WTC11 (cell line): ENCODE data around the gene RAB33A. TPM values are rescaled to one million over a fixed set of nuclear protein-coding genes. Genes with fewer than 3 reads are reported as not detected.

Experiments
- ATAC-seq: fragments of 200-7000 bp; cut with Tn5 transposase; 2 replicates; pipeline ENCODE4 v1.10.0; 2021; ENCODE audit warnings: mild to moderate bottlenecking, moderate library complexity
- CTCF ChIA-PET: fragments of 300-600 bp; sonication (Branson Sonifier 250); formaldehyde crosslinking; loops from one replicate; lab custom pipeline; 2021; ENCODE audit warnings: antibody characterized with exemption; lab: Charles Lee
- POLR2A ChIA-PET: fragments of 350-600 bp; sonication (Branson Sonifier 250); formaldehyde crosslinking; loops from one replicate; lab custom pipeline; 2021; ENCODE audit warnings: antibody characterized with exemption; lab: Charles Lee
- DNase-seq: peaks from one replicate; pipeline ENCODE4 v3.0.0; 2021; ENCODE audit warnings: low spot score
- H3K27ac Mint-ChIP-seq: 2 replicates; pipeline ENCODE4 v1.8.0; 2021; ENCODE audit warnings: mixed read lengths
- H3K27me3 Mint-ChIP-seq: 2 replicates; pipeline ENCODE4 v1.8.0; 2021; ENCODE audit warnings: low read depth, mild to moderate bottlenecking, moderate library complexity, mixed read lengths
- H3K36me3 Mint-ChIP-seq: 2 replicates; pipeline ENCODE4 v1.8.0; 2021; ENCODE audit warnings: mixed read lengths
- H3K4me1 Mint-ChIP-seq: 2 replicates; pipeline ENCODE4 v1.8.0; 2022; ENCODE audit warnings: mixed read lengths
- H3K4me3 Mint-ChIP-seq: 2 replicates; pipeline ENCODE4 v1.8.0; 2021; ENCODE audit warnings: mild to moderate bottlenecking, moderate library complexity, mixed read lengths
- H3K9me3 Mint-ChIP-seq: 2 replicates; pipeline ENCODE4 v1.8.0; 2021; ENCODE audit warnings: mixed read lengths
- ATF1 ChIP-seq: sonication (generic); formaldehyde crosslinking; IDR thresholded peaks from 2 replicates; pipeline ENCODE4 v1.8.1; 2023; ENCODE audit warnings: mild to moderate bottlenecking, moderate library complexity, missing genetic modification reagents
- ATF3 ChIP-seq: sonication (generic); formaldehyde crosslinking; conservative IDR thresholded peaks from 2 replicates; pipeline ENCODE4 v1.8.1; 2022; ENCODE audit warnings: mild to moderate bottlenecking, missing genetic modification reagents
- ATF6 ChIP-seq: sonication (generic); formaldehyde crosslinking; IDR thresholded peaks from 2 replicates; pipeline ENCODE4 v1.8.1; 2023; ENCODE audit warnings: mild to moderate bottlenecking, missing genetic modification reagents
- CREM ChIP-seq: sonication (generic); formaldehyde crosslinking; IDR thresholded peaks from 2 replicates; pipeline ENCODE4 v1.8.1; 2022; ENCODE audit warnings: mild to moderate bottlenecking, missing genetic modification reagents, moderate library complexity
- E2F1 ChIP-seq: sonication (generic); formaldehyde crosslinking; IDR thresholded peaks from 2 replicates; pipeline ENCODE4 v1.8.0; 2022; ENCODE audit warnings: mild to moderate bottlenecking, missing genetic modification reagents
- FOXJ3 ChIP-seq: sonication (generic); formaldehyde crosslinking; IDR thresholded peaks from 2 replicates; pipeline ENCODE4 v1.9.0; 2021; ENCODE audit warnings: missing genetic modification reagents, mild to moderate bottlenecking, borderline replicate concordance
- GABPB1 ChIP-seq: sonication (generic); formaldehyde crosslinking; IDR thresholded peaks from 2 replicates; pipeline ENCODE4 v1.8.1; 2023; ENCODE audit warnings: mild to moderate bottlenecking, missing genetic modification reagents
- KAT7 ChIP-seq: sonication (generic); formaldehyde crosslinking; IDR thresholded peaks from 2 replicates; pipeline ENCODE4 v1.8.1; 2023; ENCODE audit warnings: missing genetic modification reagents, mild to moderate bottlenecking, borderline replicate concordance
- NFATC4 ChIP-seq: fragments of 250-450 bp; sonication (Bioruptor Pico); IDR thresholded peaks from 2 replicates; pipeline ENCODE4 v1.9.0; 2021; ENCODE audit warnings: mild to moderate bottlenecking
- NFE2L1 ChIP-seq: sonication (generic); formaldehyde crosslinking; IDR thresholded peaks from 2 replicates; pipeline ENCODE4 v1.8.1; 2023; ENCODE audit warnings: missing genetic modification reagents
- RELA ChIP-seq: sonication (generic); formaldehyde crosslinking; IDR thresholded peaks from 2 replicates; pipeline ENCODE4 v1.8.1; 2022; ENCODE audit warnings: missing genetic modification reagents, mild to moderate bottlenecking, borderline replicate concordance
- TP53 ChIP-seq: sonication (generic); formaldehyde crosslinking; IDR thresholded peaks from 2 replicates; pipeline ENCODE4 v1.8.1; 2023; ENCODE audit warnings: mild to moderate bottlenecking, missing genetic modification reagents
- ZMAT4 ChIP-seq: fragments of 250-450 bp; sonication (Bioruptor Pico); IDR thresholded peaks from 2 replicates; pipeline ENCODE4 v1.9.0; 2021; ENCODE audit warnings: mild to moderate bottlenecking
- ZNF219 ChIP-seq: sonication (generic); formaldehyde crosslinking; IDR thresholded peaks from 2 replicates; pipeline ENCODE4 v1.8.0; 2023; ENCODE audit warnings: missing genetic modification reagents, mild to moderate bottlenecking, borderline replicate concordance
- ZNF532 ChIP-seq: fragments of 250-450 bp; sonication (Bioruptor Pico); IDR thresholded peaks from 2 replicates; pipeline ENCODE4 v1.9.0; 2021; ENCODE audit warnings: mild to moderate bottlenecking, borderline replicate concordance
- total RNA-seq: library from RNA; stranded (reverse); gene quantifications from 3 replicates; pipeline ENCODE4 v1.2.3, GENCODE V29; 2021
- TF ChIP-seq, protein P1 (sequence below): sonication (generic); formaldehyde crosslinking; conservative IDR thresholded peaks from 2 replicates; pipeline ENCODE4 v1.8.1; 2023; ENCODE audit warnings: mild to moderate bottlenecking, low read depth, missing genetic modification reagents, moderate library complexity
- TF ChIP-seq, protein P2 (sequence below): sonication (generic); formaldehyde crosslinking; IDR thresholded peaks from 2 replicates; pipeline ENCODE4 v1.8.0; 2022; ENCODE audit warnings: mild to moderate bottlenecking, missing genetic modification reagents
- TF ChIP-seq, protein P3 (sequence below): sonication (generic); formaldehyde crosslinking; IDR thresholded peaks from 2 replicates; pipeline ENCODE4 v1.8.0; 2022; ENCODE audit warnings: mild to moderate bottlenecking, missing genetic modification reagents
- TF ChIP-seq, protein P4 (sequence below): sonication (generic); formaldehyde crosslinking; IDR thresholded peaks from 2 replicates; pipeline ENCODE4 v1.8.1; 2023; ENCODE audit warnings: mild to moderate bottlenecking, missing genetic modification reagents

Gene RAB33A
- total RNA-seq, 1 experiment from 2014 or later = 2.1 TPM

DNA sequence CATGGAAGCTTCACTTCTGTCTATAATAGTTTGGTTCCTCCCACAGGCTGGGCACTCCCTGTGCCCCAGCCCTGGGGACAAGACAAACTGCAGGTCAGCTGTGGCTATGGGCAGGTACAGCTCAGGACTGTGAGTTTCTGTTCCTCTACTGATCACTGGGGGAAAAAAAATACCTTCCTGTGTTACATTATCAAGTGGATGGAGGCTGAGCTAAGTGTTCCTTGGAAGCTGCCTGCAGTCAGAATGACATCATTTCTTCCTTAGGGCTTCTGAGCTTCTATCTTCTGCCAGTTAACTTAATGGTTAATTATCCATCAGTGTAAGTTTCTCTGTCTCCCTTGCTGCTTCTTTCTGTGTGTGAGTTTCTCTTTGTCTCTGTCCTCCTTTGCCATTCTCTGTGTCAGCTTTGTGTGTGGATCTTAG is 4.6 kb downstream of the RAB33A start:
- ChIA-PET POLR2A (no interaction called here), CTCF (no interaction called here)
- Mint-ChIP-seq H3K27ac (no peak overlapping the region), H3K9me3 (no peaks in the 10 kb centered on the region), H3K27me3 (peaks cover 14% of the 10 kb centered on the region), H3K36me3 (no peaks in the 10 kb centered on the region; the same call in 1 of the 2 replicates), H3K4me3 (no peak overlapping the region), H3K4me1 (peaks cover 6% of the 10 kb centered on the region)
- DNase-seq (no peak), ATAC-seq (no peak)
- TF ChIP-seq FOXJ3 (no peak), CREM (CRISPR knock-in tag) (no peak), E2F1 (CRISPR knock-in tag) (no peak), NFATC4 (CRISPR knock-in tag) (no peak), KAT7 (no peak), ZNF219 (CRISPR knock-in tag) (no peak), ZMAT4 (CRISPR knock-in tag) (no peak), RELA (CRISPR knock-in tag) (no peak)
- TF ChIP-seq, protein P1, sequence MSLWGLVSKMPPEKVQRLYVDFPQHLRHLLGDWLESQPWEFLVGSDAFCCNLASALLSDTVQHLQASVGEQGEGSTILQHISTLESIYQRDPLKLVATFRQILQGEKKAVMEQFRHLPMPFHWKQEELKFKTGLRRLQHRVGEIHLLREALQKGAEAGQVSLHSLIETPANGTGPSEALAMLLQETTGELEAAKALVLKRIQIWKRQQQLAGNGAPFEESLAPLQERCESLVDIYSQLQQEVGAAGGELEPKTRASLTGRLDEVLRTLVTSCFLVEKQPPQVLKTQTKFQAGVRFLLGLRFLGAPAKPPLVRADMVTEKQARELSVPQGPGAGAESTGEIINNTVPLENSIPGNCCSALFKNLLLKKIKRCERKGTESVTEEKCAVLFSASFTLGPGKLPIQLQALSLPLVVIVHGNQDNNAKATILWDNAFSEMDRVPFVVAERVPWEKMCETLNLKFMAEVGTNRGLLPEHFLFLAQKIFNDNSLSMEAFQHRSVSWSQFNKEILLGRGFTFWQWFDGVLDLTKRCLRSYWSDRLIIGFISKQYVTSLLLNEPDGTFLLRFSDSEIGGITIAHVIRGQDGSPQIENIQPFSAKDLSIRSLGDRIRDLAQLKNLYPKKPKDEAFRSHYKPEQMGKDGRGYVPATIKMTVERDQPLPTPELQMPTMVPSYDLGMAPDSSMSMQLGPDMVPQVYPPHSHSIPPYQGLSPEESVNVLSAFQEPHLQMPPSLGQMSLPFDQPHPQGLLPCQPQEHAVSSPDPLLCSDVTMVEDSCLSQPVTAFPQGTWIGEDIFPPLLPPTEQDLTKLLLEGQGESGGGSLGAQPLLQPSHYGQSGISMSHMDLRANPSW (CRISPR knock-in tag) = no peak
- TF ChIP-seq, protein P2, sequence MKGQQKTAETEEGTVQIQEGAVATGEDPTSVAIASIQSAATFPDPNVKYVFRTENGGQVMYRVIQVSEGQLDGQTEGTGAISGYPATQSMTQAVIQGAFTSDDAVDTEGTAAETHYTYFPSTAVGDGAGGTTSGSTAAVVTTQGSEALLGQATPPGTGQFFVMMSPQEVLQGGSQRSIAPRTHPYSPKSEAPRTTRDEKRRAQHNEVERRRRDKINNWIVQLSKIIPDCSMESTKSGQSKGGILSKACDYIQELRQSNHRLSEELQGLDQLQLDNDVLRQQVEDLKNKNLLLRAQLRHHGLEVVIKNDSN (CRISPR knock-in tag) = no peak
- TF ChIP-seq, protein P3, sequence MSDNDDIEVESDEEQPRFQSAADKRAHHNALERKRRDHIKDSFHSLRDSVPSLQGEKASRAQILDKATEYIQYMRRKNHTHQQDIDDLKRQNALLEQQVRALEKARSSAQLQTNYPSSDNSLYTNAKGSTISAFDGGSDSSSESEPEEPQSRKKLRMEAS (CRISPR knock-in tag) = no peak
- TF ChIP-seq, protein P4, sequence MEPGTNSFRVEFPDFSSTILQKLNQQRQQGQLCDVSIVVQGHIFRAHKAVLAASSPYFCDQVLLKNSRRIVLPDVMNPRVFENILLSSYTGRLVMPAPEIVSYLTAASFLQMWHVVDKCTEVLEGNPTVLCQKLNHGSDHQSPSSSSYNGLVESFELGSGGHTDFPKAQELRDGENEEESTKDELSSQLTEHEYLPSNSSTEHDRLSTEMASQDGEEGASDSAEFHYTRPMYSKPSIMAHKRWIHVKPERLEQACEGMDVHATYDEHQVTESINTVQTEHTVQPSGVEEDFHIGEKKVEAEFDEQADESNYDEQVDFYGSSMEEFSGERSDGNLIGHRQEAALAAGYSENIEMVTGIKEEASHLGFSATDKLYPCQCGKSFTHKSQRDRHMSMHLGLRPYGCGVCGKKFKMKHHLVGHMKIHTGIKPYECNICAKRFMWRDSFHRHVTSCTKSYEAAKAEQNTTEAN (CRISPR knock-in tag) = no peak

GRCh38 chrX:130176942-130177341 is 5.2 kb downstream of the RAB33A start:
- peaks cover 13% of the 10 kb centered on the region for H3K27me3 Mint-ChIP-seq
- ChIA-PET CTCF (interaction anchor here (0.5 kb wide), 1 partner anchor 11 kb away, joined by 3 read pairs; no protein-coding TSS in a partner anchor), POLR2A (no interaction called here)
- H3K27ac Mint-ChIP-seq = no peak overlapping the region
- DNase-seq = no peak
- H3K4me1 Mint-ChIP-seq = peaks cover 6% of the 10 kb centered on the region
- H3K36me3 Mint-ChIP-seq = no peaks in the 10 kb centered on the region; the same call in 1 of the 2 replicates
- ATAC-seq = no peak
- no peak overlapping the region for H3K4me3 Mint-ChIP-seq
- no peaks in the 10 kb centered on the region for H3K9me3 Mint-ChIP-seq
- TF ChIP-seq RELA (CRISPR knock-in tag) (no peak), TP53 (CRISPR knock-in tag) (no peak), ATF6 (CRISPR knock-in tag) (no peak), NFATC4 (CRISPR knock-in tag) (no peak), ZMAT4 (CRISPR knock-in tag) (no peak), ATF1 (CRISPR knock-in tag) (no peak), ATF3 (CRISPR knock-in tag) (no peak), NFE2L1 (CRISPR knock-in tag) (no peak), ZNF219 (CRISPR knock-in tag) (no peak), FOXJ3 (no peak), ZNF532 (no peak), GABPB1 (CRISPR knock-in tag) (no peak)
- TF ChIP-seq, protein P2 (CRISPR knock-in tag) = no peak
